ENCODE data around the gene LBH.

LBH gene

DNA sequence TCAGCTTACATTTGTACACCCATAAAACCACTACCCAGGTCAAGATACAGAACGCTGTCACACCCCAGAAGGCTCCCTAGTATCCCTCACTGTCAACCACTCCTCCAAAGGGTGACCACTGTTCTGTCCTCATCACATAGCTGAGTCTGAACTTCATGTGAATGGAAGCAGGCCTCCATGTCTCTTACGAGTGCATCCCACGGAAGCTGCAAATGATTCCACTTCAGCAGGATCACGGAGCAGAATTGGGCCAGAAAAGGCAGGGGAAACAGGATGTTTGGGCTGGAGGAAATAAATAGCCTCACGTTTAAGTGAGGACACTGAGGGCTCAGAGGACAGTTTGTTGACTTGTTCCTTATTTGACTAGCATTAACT lies 38.4 kb downstream of the LBH start:
- H3K4me3 ChIP-seq (ENCODE audit: low read length): no peak overlapping the region
- TF ChIP-seq, protein P1, sequence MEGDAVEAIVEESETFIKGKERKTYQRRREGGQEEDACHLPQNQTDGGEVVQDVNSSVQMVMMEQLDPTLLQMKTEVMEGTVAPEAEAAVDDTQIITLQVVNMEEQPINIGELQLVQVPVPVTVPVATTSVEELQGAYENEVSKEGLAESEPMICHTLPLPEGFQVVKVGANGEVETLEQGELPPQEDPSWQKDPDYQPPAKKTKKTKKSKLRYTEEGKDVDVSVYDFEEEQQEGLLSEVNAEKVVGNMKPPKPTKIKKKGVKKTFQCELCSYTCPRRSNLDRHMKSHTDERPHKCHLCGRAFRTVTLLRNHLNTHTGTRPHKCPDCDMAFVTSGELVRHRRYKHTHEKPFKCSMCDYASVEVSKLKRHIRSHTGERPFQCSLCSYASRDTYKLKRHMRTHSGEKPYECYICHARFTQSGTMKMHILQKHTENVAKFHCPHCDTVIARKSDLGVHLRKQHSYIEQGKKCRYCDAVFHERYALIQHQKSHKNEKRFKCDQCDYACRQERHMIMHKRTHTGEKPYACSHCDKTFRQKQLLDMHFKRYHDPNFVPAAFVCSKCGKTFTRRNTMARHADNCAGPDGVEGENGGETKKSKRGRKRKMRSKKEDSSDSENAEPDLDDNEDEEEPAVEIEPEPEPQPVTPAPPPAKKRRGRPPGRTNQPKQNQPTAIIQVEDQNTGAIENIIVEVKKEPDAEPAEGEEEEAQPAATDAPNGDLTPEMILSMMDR (conservative IDR thresholded peaks at IDR 0.05; ENCODE audit: low read depth, low read length): no peak
- DNase-seq (ENCODE audit: low read depth): no peak

GRCh38 chr2:30270166-30270565 lies 38.8 kb downstream of the LBH start:
- no peak overlapping the region for H3K4me3 ChIP-seq (ENCODE audit: low read length)
- DNase-seq (ENCODE audit: low read depth): no peak
- TF ChIP-seq, protein P1 (conservative IDR thresholded peaks at IDR 0.05; ENCODE audit: low read depth, low read length): no peak

- no peak for DNase-seq (ENCODE audit: low read depth)
- TF ChIP-seq, protein P1 (conservative IDR thresholded peaks at IDR 0.05; ENCODE audit: low read depth, low read length): no peak
- no peak overlapping the region for H3K4me3 ChIP-seq (ENCODE audit: low read length)
Measured at GRCh38 chr2:30271301-30271700, 40.0 kb downstream of the LBH start.

- no peak for DNase-seq (ENCODE audit: low read depth)
- no peak overlapping the region for H3K4me3 ChIP-seq (ENCODE audit: low read length)
- TF ChIP-seq, protein P1 (conservative IDR thresholded peaks at IDR 0.05; ENCODE audit: low read depth, low read length): no peak
Measured at GRCh38 chr2:30272286-30272685, 41.0 kb downstream of the LBH start.

DNA sequence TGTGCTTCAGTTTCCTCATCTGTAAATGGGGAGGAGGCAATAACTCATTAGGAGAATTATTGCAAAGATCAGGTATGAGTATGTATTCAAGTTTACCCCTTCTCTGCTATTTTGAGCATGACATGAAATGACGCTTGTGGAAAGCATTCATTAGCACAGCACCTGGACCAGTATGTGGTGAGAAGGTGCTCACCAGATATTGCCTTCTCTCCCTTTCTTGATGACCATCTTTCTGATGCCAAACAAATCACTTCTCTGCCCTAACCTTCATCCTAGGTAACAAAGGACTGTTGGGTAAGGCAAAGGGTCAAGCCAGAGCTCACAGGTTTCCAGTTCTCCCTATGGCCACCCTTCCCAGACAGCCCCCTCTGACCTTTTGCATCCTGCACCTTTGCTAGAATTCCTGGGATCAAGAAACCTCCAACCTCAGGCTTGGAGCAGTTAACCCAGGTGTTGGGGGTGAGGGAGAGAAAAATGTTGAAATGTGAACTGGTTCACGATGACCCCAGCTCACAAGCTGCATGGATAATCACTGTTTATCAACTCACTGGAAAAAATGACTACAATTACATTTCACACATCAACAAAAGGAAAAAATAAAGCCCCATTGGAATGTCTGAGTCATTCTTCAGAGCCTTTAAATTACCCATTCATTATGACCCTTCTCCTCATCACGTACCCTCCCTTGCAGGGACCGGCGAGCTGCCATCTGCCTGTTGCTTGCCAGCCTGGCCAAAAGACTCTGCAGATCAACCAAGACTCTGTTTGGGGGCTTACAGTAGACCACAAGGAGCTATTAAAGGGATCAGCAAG lies 41.6 kb downstream of the LBH start:
- no peak overlapping the region for H3K4me3 ChIP-seq (ENCODE audit: low read length)
- DNase-seq (ENCODE audit: low read depth): peak; percentile 95
- TF ChIP-seq, protein P1 (conservative IDR thresholded peaks at IDR 0.05; ENCODE audit: low read depth, low read length): no peak

DNA sequence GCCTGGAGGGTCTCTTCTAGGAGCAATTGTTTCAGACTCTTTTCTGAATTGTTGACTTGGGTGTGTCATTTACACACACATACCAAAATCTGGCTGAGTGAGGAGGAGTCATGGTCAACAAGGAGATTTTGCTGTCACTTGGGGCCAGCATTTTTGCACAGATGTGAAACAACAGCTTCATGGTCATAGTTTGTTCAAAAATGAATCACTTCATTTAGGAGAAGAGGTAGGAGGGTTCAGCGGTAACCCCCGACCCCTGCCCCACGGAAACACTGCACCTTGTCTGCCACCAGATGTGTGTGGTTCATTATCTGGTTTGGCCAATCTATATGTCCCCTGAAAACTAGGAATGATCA lies 42.2 kb downstream of the LBH start:
- TF ChIP-seq, protein P1 (conservative IDR thresholded peaks at IDR 0.05; ENCODE audit: low read depth, low read length): no peak
- DNase-seq (ENCODE audit: low read depth): no peak
- H3K4me3 ChIP-seq (ENCODE audit: low read length): no peak overlapping the region

DNA sequence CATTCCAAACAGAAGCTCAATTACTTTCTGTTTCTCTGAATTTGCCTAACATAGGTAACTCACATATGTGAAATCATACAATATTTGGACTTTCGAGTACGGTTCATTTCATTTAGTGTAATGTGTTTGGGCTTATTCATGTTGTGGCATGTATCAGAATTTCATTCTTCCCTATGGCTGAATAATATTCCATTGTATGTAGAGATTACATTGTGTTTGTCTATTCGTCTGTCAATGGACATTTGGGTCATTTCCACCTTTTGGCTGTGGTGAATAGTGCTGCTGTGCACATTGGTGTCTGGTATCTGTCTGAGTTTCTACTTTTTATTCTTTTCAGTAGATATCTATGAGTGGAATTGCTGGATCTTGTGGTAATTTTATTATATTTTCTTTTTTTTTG lies 43.9 kb downstream of the LBH start:
- no peak for DNase-seq (ENCODE audit: low read depth)
- H3K4me3 ChIP-seq (ENCODE audit: low read length): no peak overlapping the region
- TF ChIP-seq, protein P1 (conservative IDR thresholded peaks at IDR 0.05; ENCODE audit: low read depth, low read length): no peak

Data from retinal pigment epithelial cell (primary cell).